Measurements from ENCODE around the gene RINL.

GRCh38 chr19:38851622-38852230, 26.3 kb downstream of the RINL start:
- TF ChIP-seq CTCF (IDR thresholded peaks at IDR 0.05) = no peak
- no peak for TF ChIP-seq REST (IDR thresholded peaks at IDR 0.05; ENCODE audit: insufficient read depth in 1 of 2, low read depth in 2 of 2, low read length in 1 of 2)
